ENCODE data around the gene MCOLN1. TPM values are rescaled to one million over a fixed set of nuclear protein-coding genes. Genes with fewer than 3 reads are reported as not detected.

MCOLN1 gene
- total and polyA plus RNA-seq, 2 donors (not counting 3 experiments of a cell fraction or from before 2014, with no cell fraction given) = 23.0 to 60.9 TPM

DNA sequence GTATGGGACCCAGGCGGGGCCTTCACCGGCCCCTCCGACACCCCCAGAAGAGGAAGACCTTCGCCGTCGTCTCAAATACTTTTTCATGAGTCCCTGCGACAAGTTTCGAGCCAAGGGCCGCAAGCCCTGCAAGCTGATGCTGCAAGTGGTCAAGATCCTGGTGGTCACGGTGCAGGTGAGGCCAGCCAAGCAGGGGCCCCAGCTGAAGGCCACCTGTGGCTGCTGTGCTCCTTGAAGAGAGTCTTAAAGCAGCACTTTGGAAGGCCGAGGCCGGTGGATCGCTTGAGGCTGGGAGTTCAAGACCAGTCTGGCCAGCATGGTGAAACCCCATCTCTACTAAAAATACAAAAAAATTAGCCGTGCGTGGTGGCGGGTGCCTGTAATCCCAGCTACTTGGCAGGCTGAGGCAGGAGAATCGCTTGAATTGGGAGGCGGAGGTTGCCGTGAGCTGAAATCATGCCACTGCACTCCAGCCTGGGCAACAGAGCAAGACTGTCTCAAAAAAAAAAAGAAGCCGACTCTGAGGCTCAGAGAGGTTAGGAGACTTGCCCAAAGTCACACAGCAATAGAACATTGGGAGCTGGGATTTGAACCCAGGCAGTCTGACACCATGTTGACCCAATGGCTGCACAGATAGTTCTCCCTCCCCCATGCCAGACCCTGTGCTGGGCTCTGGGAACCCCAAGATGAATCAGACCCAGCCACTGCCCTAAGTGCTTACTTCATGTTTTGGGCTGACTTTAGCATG is 2.7 kb downstream of the MCOLN1 start:
- Histone ChIP-seq H3K4me1 (ENCODE audit: control insufficient read depth, extremely low read depth, insufficient read depth, low read length) (peaks cover 16% of the 10 kb centered on the region), H3K9me1 (replicated peaks; ENCODE audit: control insufficient read depth, extremely low read depth, insufficient read depth, low read length) (no peaks in the 10 kb centered on the region), H3K9me3 (replicated peaks; ENCODE audit: control insufficient read depth, insufficient read depth, low read length) (no peaks in the 10 kb centered on the region), H2AFZ (ENCODE audit: low read depth, low read length) (no peak overlapping the region), H3K9ac (replicated peaks; ENCODE audit: extremely low read depth, insufficient read depth, low read length) (no peak overlapping the region), H4K20me1 (replicated peaks; ENCODE audit: control insufficient read depth, extremely low read depth, insufficient read depth, low read length) (no peaks in the 10 kb centered on the region), H3K4me2 (ENCODE audit: insufficient read depth, low read length) (no peak overlapping the region), H3K27me3 (ENCODE audit: control insufficient read depth in 2 of 2, insufficient read depth in 2 of 2, low read length in 2 of 2) (no peaks in the 10 kb centered on the region), H3K36me3 (ENCODE audit: control insufficient read depth in 2 of 2, extremely low read depth in 1 of 2, insufficient read depth in 2 of 2, low read length in 2 of 2) (peaks cover under 1 to 15% of the 10 kb centered on the region in 2 experiments), H3K27ac (ENCODE audit: insufficient read depth, low read depth, low read length) (no peak overlapping the region), H3K79me2 (ENCODE audit: control insufficient read depth, insufficient read depth, low read length) (peaks cover 8% of the 10 kb centered on the region), H3K4me3 (replicated peaks in 1 of 3; ENCODE audit: insufficient read depth in 1 of 3, low read depth in 1 of 3, low read length in 3 of 3) (no peak overlapping the region)
- intact Hi-C loops (cut with micrococcal nuclease) = loop anchor here (5.0 kb wide), 1 partner anchor 38 kb away; the partner anchor contains the start of gene PEX11G
- FAIRE-seq (no peak), DNase-seq (ENCODE audit: low read depth, low spot score) (no peak)
- no peak for TF ChIP-seq FOS (IDR thresholded peaks at IDR 0.05; ENCODE audit: borderline replicate concordance, insufficient read depth, low read length)
- no peak for TF ChIP-seq EZH2 (IDR thresholded peaks at IDR 0.05; ENCODE audit: borderline replicate concordance, low read depth, low read length, severe bottlenecking)
- TF ChIP-seq MYC (IDR thresholded peaks at IDR 0.05; ENCODE audit: low read depth, low read length) = no peak
- TF ChIP-seq, protein P1, sequence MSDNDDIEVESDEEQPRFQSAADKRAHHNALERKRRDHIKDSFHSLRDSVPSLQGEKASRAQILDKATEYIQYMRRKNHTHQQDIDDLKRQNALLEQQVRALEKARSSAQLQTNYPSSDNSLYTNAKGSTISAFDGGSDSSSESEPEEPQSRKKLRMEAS (IDR thresholded peaks at IDR 0.05; ENCODE audit: insufficient read depth, insufficient read length) = no peak
- no peak for TF ChIP-seq GATA2 (IDR thresholded peaks at IDR 0.05; ENCODE audit: insufficient read depth, insufficient read length, low read depth, low read length)
- TF ChIP-seq POLR2A (IDR thresholded peaks at IDR 0.05; ENCODE audit: low read depth, low read length) = no peak
- TF ChIP-seq POLR2AphosphoS5 (IDR thresholded peaks at IDR 0.05; ENCODE audit: insufficient read depth, low read depth, low read length) = no peak
- CTCF ChIA-PET = no interaction called here
- POLR2A ChIA-PET = no interaction called here
- dilution Hi-C loops (cut with MboI; ENCODE audit: extremely low pct_ligation_motif_present, low sequenced_read_pairs) = no loop called here
- no TSS peak for BruUV-seq (replicated peaks)
